GM13976 (cell line): ENCODE results near the gene DDOST.

Experiments
- DNase-seq: peaks from one replicate; pipeline ENCODE4 v3.0.0; 2012; ENCODE audit warnings: low spot score
- in situ Hi-C: fragments of 300-500 bp; cut with MboI; formaldehyde crosslinking; loops from one replicate; pipeline ENCODE4 v1.12.0; 2022; ENCODE audit warnings: low sequenced_read_pairs, mixed read lengths, inconsistent platforms; ENCODE audit not compliant: unreplicated experiment
- TF ChIP-seq, protein P1 (sequence below): IDR thresholded peaks from 2 replicates; pipeline ENCODE4 v1.5.1; 2012; ENCODE audit warnings: borderline replicate concordance, mild to moderate bottlenecking; ENCODE audit not compliant: insufficient read depth; ENCODE audit errors: extremely low read depth, missing control alignments, control extremely low read depth

Gene DDOST

GRCh38 chr1:20705203-20705755 is 44.1 kb upstream of the DDOST start:
- TF ChIP-seq, protein P1, sequence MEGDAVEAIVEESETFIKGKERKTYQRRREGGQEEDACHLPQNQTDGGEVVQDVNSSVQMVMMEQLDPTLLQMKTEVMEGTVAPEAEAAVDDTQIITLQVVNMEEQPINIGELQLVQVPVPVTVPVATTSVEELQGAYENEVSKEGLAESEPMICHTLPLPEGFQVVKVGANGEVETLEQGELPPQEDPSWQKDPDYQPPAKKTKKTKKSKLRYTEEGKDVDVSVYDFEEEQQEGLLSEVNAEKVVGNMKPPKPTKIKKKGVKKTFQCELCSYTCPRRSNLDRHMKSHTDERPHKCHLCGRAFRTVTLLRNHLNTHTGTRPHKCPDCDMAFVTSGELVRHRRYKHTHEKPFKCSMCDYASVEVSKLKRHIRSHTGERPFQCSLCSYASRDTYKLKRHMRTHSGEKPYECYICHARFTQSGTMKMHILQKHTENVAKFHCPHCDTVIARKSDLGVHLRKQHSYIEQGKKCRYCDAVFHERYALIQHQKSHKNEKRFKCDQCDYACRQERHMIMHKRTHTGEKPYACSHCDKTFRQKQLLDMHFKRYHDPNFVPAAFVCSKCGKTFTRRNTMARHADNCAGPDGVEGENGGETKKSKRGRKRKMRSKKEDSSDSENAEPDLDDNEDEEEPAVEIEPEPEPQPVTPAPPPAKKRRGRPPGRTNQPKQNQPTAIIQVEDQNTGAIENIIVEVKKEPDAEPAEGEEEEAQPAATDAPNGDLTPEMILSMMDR = no peak
- in situ Hi-C loops = no loop called here
- no peak for DNase-seq

DNA sequence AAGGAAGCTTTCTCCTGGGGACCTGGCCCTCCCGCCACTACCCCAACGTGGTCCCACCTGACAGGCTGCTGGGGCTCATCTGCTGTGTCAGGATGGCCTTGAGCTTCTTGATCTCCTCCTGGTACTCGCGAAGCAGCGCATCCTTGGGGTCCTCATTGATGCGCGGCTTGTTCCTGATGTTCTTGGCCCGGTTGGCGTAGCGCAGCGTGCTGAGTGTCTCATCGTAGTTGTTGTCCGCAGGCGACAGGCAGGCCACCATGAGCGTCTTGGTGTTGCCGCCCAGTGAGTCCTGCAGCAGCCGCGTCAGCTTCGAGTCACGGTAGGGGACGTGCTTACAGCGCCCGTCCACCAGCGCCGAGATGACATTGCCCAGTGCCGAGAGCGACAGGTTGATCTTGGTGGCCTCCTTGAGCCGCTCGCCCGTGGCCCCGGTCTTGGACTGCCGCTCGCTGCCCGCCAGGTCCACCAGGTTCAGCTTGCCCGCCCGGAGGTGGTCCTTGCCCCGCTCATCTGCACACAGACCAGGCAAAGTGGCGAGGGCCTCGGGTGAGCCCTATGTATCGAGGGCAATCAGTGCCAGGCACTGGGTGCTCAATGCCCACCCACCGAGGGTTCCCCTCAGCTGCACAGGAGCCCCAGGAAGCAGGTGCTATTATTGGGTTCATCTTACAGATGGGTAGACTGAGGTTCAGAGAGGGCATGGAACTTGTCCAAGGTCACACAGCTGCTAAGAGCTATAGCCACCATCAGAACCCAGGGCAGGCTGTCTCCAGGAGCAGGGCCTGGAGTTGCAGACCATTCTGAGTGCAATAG is 43.4 kb upstream of the DDOST start:
- TF ChIP-seq, protein P1 = no peak
- in situ Hi-C loops = no loop called here
- DNase-seq = no peak

GRCh38 chr1:20703124-20703756 is 42.1 kb upstream of the DDOST start:
- in situ Hi-C loops = no loop called here
- no peak for DNase-seq
- TF ChIP-seq, protein P1 = no peak

DNA sequence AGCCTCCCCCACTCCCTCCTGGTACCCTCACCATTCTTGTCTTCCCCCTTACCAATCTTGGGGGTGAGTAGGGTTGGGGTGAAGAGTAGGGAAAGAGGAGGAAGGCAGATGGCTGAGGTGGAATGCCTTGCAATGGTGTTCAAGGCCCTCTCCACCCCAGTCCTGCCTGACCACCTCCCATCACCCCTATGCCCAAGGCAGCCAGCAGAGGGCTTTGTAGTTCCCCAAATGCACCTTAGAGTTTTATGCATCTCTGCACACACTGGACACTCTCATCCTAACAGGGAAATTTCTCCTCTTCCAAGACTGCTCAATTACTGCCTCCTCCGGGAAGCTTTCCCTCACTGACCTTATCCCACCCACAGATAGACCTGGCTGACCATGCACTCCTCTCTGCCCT is 41.2 kb upstream of the DDOST start:
- no peak for DNase-seq
- in situ Hi-C loops = no loop called here
- TF ChIP-seq, protein P1 = peak; percentile 21

- in situ Hi-C loops = no loop called here
- no peak for DNase-seq
- TF ChIP-seq, protein P1 = no peak
Observed at GRCh38 chr1:20701847-20702246, 40.7 kb upstream of the DDOST start.

- no peak for DNase-seq
- in situ Hi-C loops = no loop called here
- TF ChIP-seq, protein P1 = no peak
Observed at GRCh38 chr1:20701446-20701845, 40.3 kb upstream of the DDOST start.
